CD4-positive, CD25-positive, alpha-beta regulatory T cell (primary cell): Measurements from ENCODE around the gene KCNAB1. TPM values are rescaled to one million over a fixed set of nuclear protein-coding genes. Genes with fewer than 3 reads are reported as not detected.

ENCODE experiments used
- ATAC-seq, 2 donors: fragments of 150-1000 bp; cut with Tn5 transposase; one replicate each; pipeline ENCODE4 v1.10.0; 2021; ENCODE audit warnings: low read depth in 2 of 2, moderate number of reproducible peaks in 2 of 2, moderate library complexity in 1 of 2
- DNase-seq, 3 donors: peaks; one replicate each; pipeline versions ENCODE4 v3.0.0 to v3.0.0-alpha.2; 2012 to 2022; ENCODE audit warnings: mixed read lengths in 1 of 3
- H3K27ac ChIP-seq: one replicate; pipeline ENCODE4 v1.7.0; 2013; ENCODE audit warnings: mild to moderate bottlenecking, low read length; ENCODE audit not compliant: insufficient read depth, poor library complexity, severe bottlenecking
- H3K27me3 ChIP-seq: one replicate; pipeline ENCODE4 v1.7.0; 2013; ENCODE audit warnings: low read length; ENCODE audit not compliant: control insufficient read depth, insufficient read depth
- H3K36me3 ChIP-seq: one replicate; pipeline ENCODE4 v1.7.0; 2013; ENCODE audit warnings: mild to moderate bottlenecking, low read length, moderate library complexity; ENCODE audit not compliant: control insufficient read depth, insufficient read depth
- H3K4me1 ChIP-seq: 2 replicates; pipeline ENCODE4 v1.7.0; 2013; ENCODE audit warnings: mild to moderate bottlenecking, low read length; ENCODE audit not compliant: insufficient read depth, control insufficient read depth, poor library complexity, severe bottlenecking
- H3K4me3 ChIP-seq: one replicate; pipeline ENCODE4 v1.7.0; 2013; ENCODE audit warnings: low read depth, mild to moderate bottlenecking, low read length, moderate library complexity
- H3K9me3 ChIP-seq, 2 experiments: 1 replicate in 1 of 2; 2 replicates in 1 of 2; pipeline ENCODE4 v1.7.0; 2013; ENCODE audit warnings: low read length in 2 of 2, mild to moderate bottlenecking in 1 of 2, moderate library complexity in 1 of 2; ENCODE audit not compliant: control insufficient read depth in 2 of 2
- H3K27ac Mint-ChIP-seq, 3 donors: one replicate each; pipeline ENCODE4 v1.8.0; 2020 to 2022; ENCODE audit warnings: mild to moderate bottlenecking in 3 of 3, mixed read lengths in 3 of 3, moderate library complexity in 2 of 3
- H3K27me3 Mint-ChIP-seq: one replicate; pipeline ENCODE4 v1.8.0; 2022; ENCODE audit warnings: mild to moderate bottlenecking, mixed read lengths
- H3K36me3 Mint-ChIP-seq: one replicate; pipeline ENCODE4 v1.8.0; 2020; ENCODE audit warnings: mixed read lengths
- H3K4me1 Mint-ChIP-seq, 4 donors: one replicate each; pipeline ENCODE4 v1.8.0; 2020 to 2022; ENCODE audit warnings: mixed read lengths in 4 of 4, mild to moderate bottlenecking in 1 of 4
- H3K4me3 Mint-ChIP-seq, 4 donors: one replicate each; pipeline ENCODE4 v1.8.0; 2020 to 2022; ENCODE audit warnings: mild to moderate bottlenecking in 4 of 4, mixed read lengths in 4 of 4, moderate library complexity in 3 of 4
- H3K9me3 Mint-ChIP-seq, 7 donors: one replicate each; pipeline ENCODE4 v1.8.0; 2020 to 2022; ENCODE audit warnings: mixed read lengths in 7 of 7, mild to moderate bottlenecking in 3 of 7, moderate library complexity in 2 of 7
- polyA plus RNA-seq, 4 donors: library from polyadenylated mRNA; unstranded; fragments of 300-500 nt; fragmentation: Illumina TruSeq; gene quantifications; one replicate each; pipeline ENCODE4 v1.2.3, GENCODE V29; 2021
- total RNA-seq: library from RNA; stranded (reverse); gene quantifications from one replicate; pipeline ENCODE4 v1.2.3, GENCODE V29; 2022

KCNAB1 gene
- total and polyA plus RNA-seq, 5 donors from 2014 or later = 0.08 to 0.26 (median 0.17) TPM

- no peak overlapping the region for H3K4me3 Mint-ChIP-seq
- Histone ChIP-seq H3K27ac (no peak overlapping the region), H3K9me3 (no peaks in the 10 kb centered on the region), H3K27me3 (peaks cover 12% of the 10 kb centered on the region), H3K4me1 (no peaks in the 10 kb centered on the region), H3K36me3 (no peaks in the 10 kb centered on the region), H3K4me3 (no peak overlapping the region)
- no peak for DNase-seq
- H3K4me1 Mint-ChIP-seq = no peaks in the 10 kb centered on the region
- no peaks in the 10 kb centered on the region for H3K36me3 Mint-ChIP-seq
- peaks cover 24% of the 10 kb centered on the region for H3K27me3 Mint-ChIP-seq
- no peak overlapping the region for H3K27ac Mint-ChIP-seq
- no peak for ATAC-seq
- H3K9me3 Mint-ChIP-seq = peaks cover 0 to 2% (median 0%) of the 10 kb centered on the region in 7 donors
These were observed 341.5 kb downstream of the KCNAB1 start for GRCh38 chr3:156461889-156462288.

GRCh38 chr3:156463123-156463522 is 342.7 kb downstream of the KCNAB1 start:
- Mint-ChIP-seq H3K36me3 (no peaks in the 10 kb centered on the region), H3K27ac (no peak overlapping the region), H3K4me3 (no peak overlapping the region), H3K4me1 (no peaks in the 10 kb centered on the region), H3K9me3 (peaks cover 0 to 2% (median 0%) of the 10 kb centered on the region in 7 donors), H3K27me3 (peaks cover 27% of the 10 kb centered on the region)
- H3K4me3 ChIP-seq = no peak overlapping the region
- H3K4me1 ChIP-seq = no peaks in the 10 kb centered on the region
- DNase-seq (no peak), ATAC-seq (no peak)
- no peaks in the 10 kb centered on the region for H3K9me3 ChIP-seq
- H3K27me3 ChIP-seq = peaks cover 16% of the 10 kb centered on the region
- no peak overlapping the region for H3K27ac ChIP-seq
- H3K36me3 ChIP-seq = no peaks in the 10 kb centered on the region

DNA sequence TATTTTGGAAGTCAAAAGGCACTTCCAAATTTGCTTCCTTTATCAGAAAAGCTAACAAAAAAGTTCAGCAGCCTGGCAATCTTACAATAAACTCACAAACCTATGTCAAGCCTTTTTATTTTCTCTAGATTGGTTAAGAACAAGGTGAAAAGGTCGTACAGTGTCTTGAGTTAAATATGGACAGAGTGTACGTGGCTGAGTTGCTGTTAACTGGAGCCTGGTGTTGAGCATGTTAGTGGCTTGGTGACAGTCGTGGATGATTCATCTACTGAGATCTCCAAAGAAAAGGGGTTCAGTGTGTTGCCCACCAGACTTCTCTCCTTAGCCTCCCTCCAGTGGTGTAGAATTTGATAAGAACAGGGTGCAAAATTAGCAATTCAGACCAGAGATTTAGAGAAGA is 344.8 kb downstream of the KCNAB1 start:
- Mint-ChIP-seq H3K27me3 (peaks cover 35% of the 10 kb centered on the region), H3K9me3 (peaks cover 0 to 2% (median 0%) of the 10 kb centered on the region in 7 donors), H3K27ac (no peak overlapping the region), H3K4me1 (no peaks in the 10 kb centered on the region), H3K36me3 (no peaks in the 10 kb centered on the region), H3K4me3 (no peak overlapping the region)
- Histone ChIP-seq H3K9me3 (no peaks in the 10 kb centered on the region), H3K27me3 (peaks cover 23% of the 10 kb centered on the region), H3K4me3 (no peak overlapping the region), H3K4me1 (no peaks in the 10 kb centered on the region), H3K36me3 (no peaks in the 10 kb centered on the region), H3K27ac (no peak overlapping the region)
- ATAC-seq (no peak), DNase-seq (no peak)

- H3K4me1 ChIP-seq = no peaks in the 10 kb centered on the region
- Mint-ChIP-seq H3K36me3 (no peaks in the 10 kb centered on the region), H3K9me3 (no peaks in the 10 kb centered on the region), H3K27ac (no peak overlapping the region), H3K27me3 (peaks cover 47% of the 10 kb centered on the region), H3K4me3 (no peak overlapping the region), H3K4me1 (peaks cover 0 to 6% (median 0%) of the 10 kb centered on the region in 4 donors)
- no peak overlapping the region for H3K4me3 ChIP-seq
- no peak for DNase-seq
- H3K27ac ChIP-seq = no peak overlapping the region
- no peak for ATAC-seq
- H3K27me3 ChIP-seq = peaks cover 19% of the 10 kb centered on the region
- H3K36me3 ChIP-seq = no peaks in the 10 kb centered on the region
- H3K9me3 ChIP-seq = no peaks in the 10 kb centered on the region
These were observed 349.1 kb downstream of the KCNAB1 start for GRCh38 chr3:156469456-156469855.

DNA sequence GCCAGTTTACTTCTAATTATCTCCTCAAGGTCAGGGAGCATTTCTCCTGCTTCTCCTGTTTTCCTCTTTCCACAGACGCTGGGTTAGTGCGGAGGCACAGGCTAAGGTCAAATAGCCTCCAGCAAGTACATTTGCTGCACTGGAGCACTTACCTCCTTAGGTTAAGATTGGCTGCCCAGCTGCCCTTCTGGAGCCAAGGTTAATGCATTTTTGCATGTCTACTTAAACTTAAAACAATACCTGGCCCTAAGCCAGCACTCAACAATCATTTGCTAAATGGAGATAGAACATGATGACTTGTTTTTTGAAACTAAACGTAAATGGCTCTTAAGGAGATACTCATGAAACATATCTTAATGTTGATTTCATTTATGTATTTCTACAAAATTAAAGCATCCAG is 351.1 kb downstream of the KCNAB1 start:
- Mint-ChIP-seq H3K4me3 (no peak overlapping the region), H3K27me3 (peaks cover 46% of the 10 kb centered on the region), H3K36me3 (no peaks in the 10 kb centered on the region), H3K27ac (no peak overlapping the region), H3K9me3 (no peaks in the 10 kb centered on the region), H3K4me1 (peaks cover 0 to 13% (median 4%) of the 10 kb centered on the region in 4 donors)
- Histone ChIP-seq H3K27me3 (peaks cover 18% of the 10 kb centered on the region), H3K4me1 (no peaks in the 10 kb centered on the region), H3K4me3 (no peak overlapping the region), H3K9me3 (no peaks in the 10 kb centered on the region), H3K27ac (no peak overlapping the region), H3K36me3 (no peaks in the 10 kb centered on the region)
- no peak for ATAC-seq
- DNase-seq = no peak

- Mint-ChIP-seq H3K27ac (no peak overlapping the region), H3K4me3 (no peak overlapping the region), H3K4me1 (peaks cover 0 to 13% (median 4%) of the 10 kb centered on the region in 4 donors), H3K36me3 (no peaks in the 10 kb centered on the region), H3K27me3 (peaks cover 50% of the 10 kb centered on the region), H3K9me3 (no peaks in the 10 kb centered on the region)
- Histone ChIP-seq H3K27ac (no peak overlapping the region), H3K27me3 (peaks cover 17% of the 10 kb centered on the region), H3K9me3 (no peaks in the 10 kb centered on the region), H3K36me3 (no peaks in the 10 kb centered on the region), H3K4me3 (no peak overlapping the region), H3K4me1 (no peaks in the 10 kb centered on the region)
- DNase-seq (peak in 2 of 3 donors; percentile 21 to 50), ATAC-seq (peak in 1 of 2 donors; percentile 65)
These were observed 351.8 kb downstream of the KCNAB1 start for GRCh38 chr3:156472150-156472549.

GRCh38 chr3:156472684-156473083 is 352.3 kb downstream of the KCNAB1 start:
- no peak overlapping the region for H3K27ac Mint-ChIP-seq
- Histone ChIP-seq H3K9me3 (no peaks in the 10 kb centered on the region), H3K4me3 (no peak overlapping the region), H3K27me3 (peaks cover 16% of the 10 kb centered on the region), H3K36me3 (no peaks in the 10 kb centered on the region), H3K27ac (no peak overlapping the region), H3K4me1 (no peaks in the 10 kb centered on the region)
- H3K27me3 Mint-ChIP-seq = peaks cover 50% of the 10 kb centered on the region
- DNase-seq (no peak), ATAC-seq (no peak)
- peaks cover 0 to 13% (median 4%) of the 10 kb centered on the region in 4 donors for H3K4me1 Mint-ChIP-seq
- no peak overlapping the region for H3K4me3 Mint-ChIP-seq
- no peaks in the 10 kb centered on the region for H3K9me3 Mint-ChIP-seq
- peaks cover 2% of the 10 kb centered on the region for H3K36me3 Mint-ChIP-seq

- H3K27me3 ChIP-seq = peaks cover 16% of the 10 kb centered on the region
- H3K27ac ChIP-seq = no peak overlapping the region
- Mint-ChIP-seq H3K27ac (no peak overlapping the region), H3K36me3 (peaks cover 3% of the 10 kb centered on the region), H3K4me3 (no peak overlapping the region), H3K27me3 (peaks cover 45% of the 10 kb centered on the region), H3K9me3 (no peaks in the 10 kb centered on the region), H3K4me1 (peaks cover 0 to 13% (median 4%) of the 10 kb centered on the region in 4 donors)
- H3K4me1 ChIP-seq = no peaks in the 10 kb centered on the region
- DNase-seq = no peak
- H3K9me3 ChIP-seq = no peaks in the 10 kb centered on the region
- no peak for ATAC-seq
- H3K36me3 ChIP-seq = no peaks in the 10 kb centered on the region
- no peak overlapping the region for H3K4me3 ChIP-seq
These were observed 353.0 kb downstream of the KCNAB1 start for GRCh38 chr3:156473341-156473740.
